Erythroblast (primary cell): ENCODE results near the gene RASL12.
"Not testable (repeated sequence)": the region's sequence is repeated elsewhere in the genome, so short reads cannot be mapped to it uniquely, and the experiment has no call there.

ENCODE experiments used
- DNase-seq, 2 experiments: peaks; one replicate each; lab custom pipeline; 2025; lab: John Stamatoyannopoulos, UW
- GATA1 ChIP-seq: IDR thresholded peaks from 2 replicates; pipeline ENCODE4 v1.6.1; 2011; ENCODE audit warnings: low read depth, mild to moderate bottlenecking, control low read depth, low read length, moderate library complexity
- POLR2A ChIP-seq: IDR thresholded peaks from 2 replicates; pipeline ENCODE4 v1.6.1; 2011; ENCODE audit warnings: mild to moderate bottlenecking, low read length

The RASL12 gene

GRCh38 chr15:65021488-65021887, 46.3 kb downstream of the RASL12 start:
- DNase-seq = no peak
- TF ChIP-seq POLR2A = no peak
- TF ChIP-seq GATA1 = no peak

DNA sequence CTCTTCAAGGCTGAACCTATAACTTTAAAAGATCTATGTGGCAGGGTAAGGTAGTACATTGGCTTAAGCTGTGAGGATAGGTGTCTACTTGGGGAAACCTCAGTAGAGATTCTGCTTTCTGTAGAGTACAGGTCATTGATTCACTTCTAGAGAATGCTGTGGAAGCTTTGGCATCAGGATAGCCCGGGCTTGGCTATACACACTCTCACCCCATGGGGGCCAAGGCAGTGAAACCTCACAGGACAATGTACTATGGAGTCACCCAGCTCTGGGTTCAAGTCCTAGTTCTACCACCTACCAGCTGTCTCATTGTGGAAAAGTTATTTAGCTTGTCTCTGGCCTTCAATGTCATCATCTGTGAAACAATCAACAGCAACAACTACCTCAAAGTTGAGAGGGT, 47.4 kb downstream of the RASL12 start:
- TF ChIP-seq POLR2A (no peak), GATA1 (no peak)
- DNase-seq = no peak

DNA sequence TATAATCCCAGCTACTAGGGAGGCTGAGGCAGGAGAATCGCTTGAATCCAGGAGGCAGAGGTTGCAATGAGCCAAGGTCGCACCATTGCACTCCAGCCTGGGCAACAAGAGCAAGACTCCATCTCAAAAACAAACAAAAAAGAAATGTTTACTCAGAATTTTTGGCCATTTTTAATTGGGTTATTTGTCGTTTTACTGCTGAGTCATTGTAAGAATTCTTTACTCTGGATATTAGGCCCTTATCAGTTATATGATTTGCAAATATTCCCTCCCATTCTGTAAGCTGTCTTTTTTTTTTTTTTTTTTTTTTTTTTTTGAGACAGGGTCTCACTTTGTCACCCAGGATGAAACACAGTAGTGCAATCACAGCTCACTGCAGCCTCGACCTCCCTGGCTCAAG, 56.6 kb downstream of the RASL12 start:
- not testable (repeated sequence) for DNase-seq

DNA sequence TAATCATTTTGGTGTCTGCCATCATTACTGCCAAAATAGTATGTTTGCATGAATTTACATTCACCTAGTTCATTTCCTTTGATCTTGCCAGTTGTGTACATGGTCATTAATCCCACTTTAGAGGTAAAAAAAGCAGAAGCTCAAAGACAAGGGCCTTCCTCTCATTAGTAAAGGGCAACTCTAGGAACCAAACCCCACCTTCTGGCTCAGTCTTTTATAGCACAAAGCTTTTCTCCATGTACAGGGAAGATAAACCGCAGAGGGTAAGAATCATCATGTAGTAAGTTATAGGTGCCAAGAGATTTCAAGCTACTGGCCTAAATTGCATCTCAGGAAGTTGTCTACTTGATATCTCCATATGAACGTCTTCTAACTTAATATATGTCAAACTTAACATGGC, 58.8 kb downstream of the RASL12 start:
- DNase-seq = no peak
- no peak for TF ChIP-seq POLR2A
- no peak for TF ChIP-seq GATA1

GRCh38 chr15:65006876-65007275, 60.9 kb downstream of the RASL12 start:
- TF ChIP-seq GATA1 = no peak
- no peak for TF ChIP-seq POLR2A
- DNase-seq = no peak

GRCh38 chr15:65004993-65005392, 62.8 kb downstream of the RASL12 start:
- TF ChIP-seq GATA1 (no peak), POLR2A (no peak)

More at GRCh38 chr15:65004993-65005392, 62.8 kb downstream of the RASL12 start:
- no peak for DNase-seq
